Middle frontal gyrus (tissue), 1 donor: ENCODE results near the gene OR5B2.
"Not testable (repeated sequence)": the region's sequence is repeated elsewhere in the genome, so short reads cannot be mapped to it uniquely, and the experiment has no call there.

Experiments
- DNase-seq: peaks from one replicate; pipeline ENCODE4 v3.0.0-alpha.2; 2015; ENCODE audit warnings: low spot score; ENCODE audit errors: extremely low spot score

Gene OR5B2

DNA sequence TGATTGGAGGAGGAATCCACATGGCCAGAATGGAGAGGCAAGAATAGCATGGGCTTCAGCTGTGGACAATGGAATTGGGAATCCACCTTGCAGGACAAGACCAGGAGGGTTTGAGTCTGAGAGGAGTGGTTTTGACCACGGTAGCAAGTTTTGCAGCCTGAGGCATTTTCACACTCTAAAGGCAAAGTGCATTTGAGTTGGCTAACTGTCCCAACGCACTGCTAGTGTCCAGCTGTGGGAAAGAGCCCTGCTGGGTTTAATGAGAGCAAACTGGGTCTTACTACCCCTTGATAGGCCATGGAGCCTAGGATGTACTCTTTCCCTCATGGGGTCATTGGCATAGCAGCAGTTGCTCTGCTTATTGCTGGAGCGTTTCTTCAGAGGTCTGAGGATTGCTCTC is at the start of gene OR5B2:
TSS of gene OR5B2 (minus strand) at position 101 of the 400 bp plus-strand sequence. CDS start 4,860 bp downstream, outside the sequence.
- no peak for DNase-seq

- DNase-seq, result no peak
Measured at GRCh38 chr11:58471892-58472291, 44.0 kb upstream of the OR5B2 start.

DNA sequence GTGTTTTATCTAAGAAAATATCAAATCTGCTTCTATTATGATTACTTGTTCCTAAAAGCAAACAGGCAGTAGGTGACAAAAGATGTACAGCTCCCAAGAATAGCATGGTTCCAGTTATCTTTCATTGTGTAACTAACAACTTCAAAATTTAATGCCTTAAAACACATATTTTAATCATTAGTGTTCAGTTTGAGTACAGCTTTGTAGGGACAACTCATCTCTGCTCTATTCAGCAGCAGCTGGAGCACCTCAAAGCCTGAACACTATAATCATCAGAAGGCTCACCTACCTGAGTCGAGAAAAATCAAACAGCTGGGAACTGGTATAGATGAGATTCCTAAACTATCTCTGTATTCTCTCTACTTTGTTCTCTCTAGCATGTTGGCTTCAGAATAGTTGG is 38.4 kb upstream of the OR5B2 start:
- DNase-seq, result no peak

- no peak for DNase-seq
Measured at GRCh38 chr11:58465690-58466089, 37.8 kb upstream of the OR5B2 start.

DNA sequence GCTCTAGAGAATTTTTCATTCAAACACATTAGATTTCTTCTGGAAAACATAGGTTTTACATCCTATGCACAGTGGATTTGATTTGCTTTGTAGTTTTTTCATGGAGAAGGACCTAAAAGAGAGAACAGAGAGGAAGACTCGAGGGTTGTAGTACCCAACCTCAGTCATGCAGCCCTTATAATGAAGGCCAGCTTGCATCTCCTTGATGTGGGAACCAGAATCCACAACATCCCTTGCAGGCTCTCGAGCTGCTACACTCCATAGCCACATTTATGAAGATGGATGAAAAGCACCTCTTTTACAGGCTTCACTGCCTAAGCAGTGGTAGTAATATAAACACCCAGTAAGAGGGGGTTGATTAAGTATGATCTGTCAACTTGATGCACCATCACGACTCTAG is 23.7 kb upstream of the OR5B2 start:
- DNase-seq, result no peak

DNA sequence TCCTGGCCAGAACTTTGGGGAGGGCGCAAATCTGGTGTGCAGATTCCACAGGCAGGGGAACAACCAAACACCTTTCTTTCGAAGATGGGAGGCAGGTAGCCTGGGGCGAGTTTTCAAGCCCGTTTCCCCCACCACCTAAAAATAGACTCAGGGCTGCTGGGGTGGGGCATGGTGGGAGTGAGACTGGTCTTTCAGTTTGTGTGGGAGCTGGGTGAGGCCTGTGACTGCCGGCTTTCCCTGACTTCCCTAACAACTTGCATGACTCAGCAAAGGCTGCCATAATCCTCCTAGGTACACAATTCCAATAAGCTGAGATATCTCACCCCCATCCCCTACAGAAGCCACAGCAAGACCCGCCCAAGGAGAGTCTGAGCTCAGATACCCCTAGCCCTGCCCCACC is 18.4 kb upstream of the OR5B2 start:
- DNase-seq, result no peak

- no peak for DNase-seq
Measured at GRCh38 chr11:58444300-58444699, 16.4 kb upstream of the OR5B2 start.

DNA sequence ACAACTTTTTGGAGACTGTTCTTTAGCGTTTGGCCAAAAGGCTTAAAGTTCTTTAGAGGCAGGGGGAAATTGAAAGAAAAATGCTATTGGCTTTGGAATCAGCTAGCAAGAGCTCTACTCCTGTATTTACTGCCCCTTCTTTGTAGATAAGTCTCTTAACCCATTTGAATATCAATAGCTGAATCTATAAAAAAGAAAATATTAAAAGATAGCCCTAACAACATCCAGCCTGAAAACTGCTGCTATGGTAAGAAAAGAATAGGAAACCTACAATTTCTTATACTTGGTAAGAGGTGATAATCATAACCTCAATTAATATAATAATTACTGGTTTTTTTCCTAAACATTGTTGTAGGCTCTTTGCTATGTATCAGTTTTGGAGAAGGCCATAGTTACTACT is 14.2 kb upstream of the OR5B2 start, which contains the start of gene OR5B12:
TSS of gene OR5B12 (minus strand) at position 101 of the 400 bp plus-strand sequence. CDS start 2,085 bp downstream, outside the sequence.
- DNase-seq, result no peak

- DNase-seq, result no peak
Measured at GRCh38 chr11:58438486-58438885, 10.6 kb upstream of the OR5B2 start.

- DNase-seq, result no peak
Measured at GRCh38 chr11:58434217-58434616, 6.3 kb upstream of the OR5B2 start.

- no peak for DNase-seq
Measured at GRCh38 chr11:58433638-58434203, 5.8 kb upstream of the OR5B2 start.

- DNase-seq, result no peak
Measured at GRCh38 chr11:58429273-58429672, 1.4 kb upstream of the OR5B2 start.

GRCh38 chr11:58406774-58407173 is 21.1 kb downstream of the OR5B2 start, which contains the start of gene OR5B3:
TSS of gene OR5B3 (minus strand) at chr11:58406874. CDS start at chr11:58403409, 3,465 bp downstream.
- no peak for DNase-seq

DNA sequence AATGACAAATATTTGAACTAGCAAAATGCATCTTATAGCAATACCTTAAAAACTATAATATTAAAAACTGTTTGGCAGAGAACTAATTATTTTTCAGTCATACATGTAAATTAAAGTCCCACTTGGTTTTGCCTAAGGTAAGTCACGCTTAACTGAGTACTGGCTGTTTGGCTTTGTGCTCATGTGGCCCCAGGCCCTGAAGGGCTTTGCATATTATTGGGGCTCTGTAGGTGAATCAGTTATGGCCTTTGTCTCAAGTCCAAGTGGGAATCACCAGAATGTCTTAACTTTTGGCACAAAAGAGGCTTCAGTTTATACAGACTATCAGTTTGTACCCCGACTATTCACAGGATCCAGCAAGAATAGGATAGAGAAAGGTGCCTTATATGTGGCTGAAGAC is 28.3 kb downstream of the OR5B2 start:
- DNase-seq, result not testable (repeated sequence)

- DNase-seq, result no peak
Measured at GRCh38 chr11:58395581-58395980, 32.3 kb downstream of the OR5B2 start.

GRCh38 chr11:58394195-58394594 is 33.7 kb downstream of the OR5B2 start:
- DNase-seq, result no peak

GRCh38 chr11:58392746-58393145 is 35.2 kb downstream of the OR5B2 start:
- no peak for DNase-seq

GRCh38 chr11:58391879-58392278 is 36.0 kb downstream of the OR5B2 start:
- no peak for DNase-seq

DNA sequence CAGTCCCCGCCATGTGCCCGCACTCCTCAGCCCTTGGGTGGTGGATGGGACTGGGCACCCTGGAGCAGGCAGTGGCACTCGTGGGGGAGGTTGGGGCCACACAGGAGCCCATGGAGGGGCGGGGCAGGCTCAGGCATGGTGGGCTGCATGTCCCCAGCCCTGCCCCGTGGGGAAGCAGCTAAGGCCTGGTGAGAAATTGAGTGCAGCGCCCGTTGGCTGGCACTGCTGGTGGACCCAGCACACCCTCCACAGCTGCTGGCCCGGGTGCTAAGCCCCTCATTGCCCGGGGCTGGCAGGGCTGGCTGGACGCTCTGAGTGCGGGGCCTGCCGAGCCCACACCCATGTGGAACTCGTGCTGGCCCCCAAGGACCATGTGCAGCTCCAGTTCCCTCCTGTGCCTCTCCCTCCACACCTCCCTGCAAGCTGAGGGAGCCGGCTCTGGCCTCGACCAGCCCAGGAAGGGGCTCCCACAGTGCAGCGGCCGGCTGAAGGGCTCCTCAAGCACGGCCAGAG is 37.3 kb downstream of the OR5B2 start:
- no peak for DNase-seq
